ENCODE data around the gene ZFAND5.

Gene ZFAND5

GRCh38 chr9:72305707-72306106, 59.3 kb downstream of the ZFAND5 start:
- TF ChIP-seq CTCF (IDR thresholded peaks at IDR 0.05): no peak

- TF ChIP-seq CTCF (IDR thresholded peaks at IDR 0.05): no peak
These were observed 59.9 kb downstream of the ZFAND5 start for GRCh38 chr9:72305102-72305546.

- no peak for TF ChIP-seq CTCF (IDR thresholded peaks at IDR 0.05)
These were observed 60.5 kb downstream of the ZFAND5 start for GRCh38 chr9:72304538-72304937.

All from LNCAP (cell line).